Natural killer cell (primary cell): ENCODE results near the gene PICK1. TPM values are rescaled to one million over a fixed set of nuclear protein-coding genes. Genes with fewer than 3 reads are reported as not detected.
A peak's percentile ranks its signal among the peaks of the same experiment; 100 is the strongest.
"Not testable (repeated sequence)": the region's sequence is repeated elsewhere in the genome, so short reads cannot be mapped to it uniquely, and the experiment has no call there.

Experiments used
- ATAC-seq, 3 donors: fragments of 150-1000 bp in 2 of 3; fragments of 200-7000 bp in 1 of 3; cut with Tn5 transposase; 1 replicate in 1 of 3; 2 replicates in 2 of 3; pipeline ENCODE4 v1.10.0; 2021; ENCODE audit warnings: mild to moderate bottlenecking in 2 of 3, moderate library complexity in 2 of 3
- DNase-seq, 2 donors: peaks; one replicate each; pipeline versions ENCODE4 v3.0.0 to v3.0.0-alpha.2; 2013 to 2021; ENCODE audit warnings: mixed read lengths in 1 of 2
- H3K27ac ChIP-seq: one replicate; pipeline ENCODE4 v1.5.1; 2013; ENCODE audit warnings: mild to moderate bottlenecking, low read length
- H3K27me3 ChIP-seq: one replicate; pipeline ENCODE4 v1.6.1; 2013; ENCODE audit warnings: low read length; ENCODE audit not compliant: control insufficient read depth, insufficient read depth
- H3K36me3 ChIP-seq: one replicate; pipeline ENCODE4 v1.6.1; 2013; ENCODE audit warnings: low read length; ENCODE audit not compliant: control insufficient read depth, insufficient read depth
- H3K4me1 ChIP-seq: one replicate; pipeline ENCODE4 v1.6.1; 2013; ENCODE audit warnings: low read length; ENCODE audit not compliant: control insufficient read depth, insufficient read depth
- H3K4me3 ChIP-seq: one replicate; pipeline ENCODE4 v1.5.1; 2013; ENCODE audit warnings: low read length
- H3K9me3 ChIP-seq: one replicate; pipeline ENCODE4 v1.6.1; 2013; ENCODE audit warnings: low read length; ENCODE audit not compliant: control insufficient read depth, insufficient read depth
- H3K27ac Mint-ChIP-seq, 2 donors: one replicate each; pipeline ENCODE4 v1.8.0; 2022; ENCODE audit warnings: mild to moderate bottlenecking in 2 of 2, mixed read lengths in 2 of 2, moderate library complexity in 1 of 2
- H3K27me3 Mint-ChIP-seq, 2 donors: one replicate each; pipeline ENCODE4 v1.8.0; 2022; ENCODE audit warnings: low read depth in 2 of 2, mixed read lengths in 2 of 2
- H3K36me3 Mint-ChIP-seq: one replicate; pipeline ENCODE4 v1.8.0; 2022; ENCODE audit warnings: mixed read lengths
- H3K4me1 Mint-ChIP-seq, 2 donors: one replicate each; pipeline ENCODE4 v1.8.0; 2022; ENCODE audit warnings: mixed read lengths in 2 of 2
- H3K4me3 Mint-ChIP-seq: one replicate; pipeline ENCODE4 v1.8.0; 2022; ENCODE audit warnings: mild to moderate bottlenecking, moderate library complexity, mixed read lengths
- H3K9me3 Mint-ChIP-seq, 2 donors: one replicate each; pipeline ENCODE4 v1.8.0; 2022; ENCODE audit warnings: mixed read lengths in 2 of 2
- CTCF ChIP-seq: fragments of 200-600 bp; IDR thresholded peaks from one replicate; pipeline ENCODE4 v1.8.0; 2022; ENCODE audit warnings: antibody characterized with exemption
- WGBS: methylation state at CpG from one replicate; pipeline ENCODE4 v1.1.7; 2013; ENCODE audit warnings: missing lambda C conversion rate; ENCODE audit not compliant: insufficient coverage; 5-methylcytosine and 5-hydroxymethylcytosine counted together
- intact Hi-C: fragments of 100-400 bp; cut with micrococcal nuclease; formaldehyde crosslinking; loops from one replicate; pipeline ENCODE4 v1.14.2; 2022
- total RNA-seq, 4 donors: library from RNA; stranded (reverse); fragments of 120-200 nt in 1 of 4; gene quantifications; one replicate each; pipeline versions ENCODE4 v1.2.3 to v1.2.4, GENCODE V29; 2013 to 2022

PICK1 gene
- total RNA-seq, 3 donors from 2014 or later (not counting 1 experiment from before 2014, with no cell fraction given) = 28.4 to 30.9 (median 29.9) TPM

GRCh38 chr22:38114484-38115398, 57.5 kb downstream of the PICK1 start:
- Mint-ChIP-seq H3K27ac (peak overlapping the region; percentile 47 to 65), H3K36me3 (no peaks in the 10 kb centered on the region), H3K27me3 (no peaks in the 10 kb centered on the region), H3K9me3 (peaks cover 0 to 2% of the 10 kb centered on the region in 2 donors), H3K4me1 (peaks cover 8 to 18% of the 10 kb centered on the region in 2 donors), H3K4me3 (peak overlapping the region; percentile 50)
- no peaks in the 10 kb centered on the region for H3K27me3 ChIP-seq
- H3K9me3 ChIP-seq = peaks cover 5% of the 10 kb centered on the region
- peak; percentile 88 to 96 (median 95) for ATAC-seq
- no peak overlapping the region for H3K4me3 ChIP-seq
- no peak overlapping the region for H3K27ac ChIP-seq
- peaks cover 11% of the 10 kb centered on the region for H3K4me1 ChIP-seq
- peak; percentile 86 for TF ChIP-seq CTCF
- DNase-seq = peak; percentile 82 to 83
- 63% methylated on average over 32 of the region's 32 CpGs for WGBS
- H3K36me3 ChIP-seq = peaks cover 32% of the 10 kb centered on the region
- intact Hi-C loops = loop anchor here (1.0 kb wide), 1 partner anchor 116 kb away; no protein-coding TSS in a partner anchor

GRCh38 chr22:38115423-38116205, 58.4 kb downstream of the PICK1 start:
- TF ChIP-seq CTCF = no peak
- H3K27me3 Mint-ChIP-seq = no peaks in the 10 kb centered on the region
- no peak overlapping the region for H3K4me3 Mint-ChIP-seq
- H3K36me3 ChIP-seq = peaks cover 32% of the 10 kb centered on the region
- H3K4me3 ChIP-seq = no peak overlapping the region
- intact Hi-C loops = no loop called here
- no peak overlapping the region for H3K27ac ChIP-seq
- ATAC-seq (no peak), DNase-seq (no peak)
- H3K36me3 Mint-ChIP-seq = no peaks in the 10 kb centered on the region
- H3K9me3 Mint-ChIP-seq = no peaks in the 10 kb centered on the region
- 97% methylated on average over 31 of the region's 31 CpGs for WGBS
- H3K4me1 Mint-ChIP-seq = peaks cover 5 to 15% of the 10 kb centered on the region in 2 donors
- H3K27me3 ChIP-seq = no peaks in the 10 kb centered on the region
- H3K4me1 ChIP-seq = peaks cover 11% of the 10 kb centered on the region
- no peak overlapping the region for H3K27ac Mint-ChIP-seq
- H3K9me3 ChIP-seq = no peaks in the 10 kb centered on the region

GRCh38 chr22:38117556-38117955, 60.4 kb downstream of the PICK1 start:
- H3K4me3 ChIP-seq, H3K4me3 Mint-ChIP-seq, H3K9me3 Mint-ChIP-seq, DNase-seq, intact Hi-C loops, ATAC-seq, H3K27me3 Mint-ChIP-seq, H3K27ac ChIP-seq, H3K27me3 ChIP-seq, H3K27ac Mint-ChIP-seq, H3K9me3 ChIP-seq, H3K36me3 Mint-ChIP-seq: not testable (repeated sequence)
- peaks cover 5 to 10% of the 10 kb centered on the region in 2 donors for H3K4me1 Mint-ChIP-seq
- Histone ChIP-seq H3K36me3 (peaks cover 24% of the 10 kb centered on the region), H3K4me1 (peaks cover 11% of the 10 kb centered on the region)
- WGBS = 98% methylated on average over 10 of the region's 10 CpGs

GRCh38 chr22:38118182-38118581, 61.0 kb downstream of the PICK1 start:
- Histone ChIP-seq H3K9me3 (no peaks in the 10 kb centered on the region), H3K4me1 (peaks cover 11% of the 10 kb centered on the region), H3K36me3 (peaks cover 22% of the 10 kb centered on the region), H3K27ac (no peak overlapping the region), H3K27me3 (no peaks in the 10 kb centered on the region), H3K4me3 (no peak overlapping the region)
- Mint-ChIP-seq H3K9me3 (no peaks in the 10 kb centered on the region), H3K4me1 (peaks cover 5 to 10% of the 10 kb centered on the region in 2 donors), H3K36me3 (no peaks in the 10 kb centered on the region), H3K4me3 (no peak overlapping the region), H3K27ac (no peak overlapping the region), H3K27me3 (no peaks in the 10 kb centered on the region)
- 74% methylated on average over 2 of the region's 3 CpGs for WGBS
- intact Hi-C loops = no loop called here
- no peak for TF ChIP-seq CTCF
- ATAC-seq (no peak), DNase-seq (no peak)

GRCh38 chr22:38118747-38119146, 61.5 kb downstream of the PICK1 start:
- H3K9me3 Mint-ChIP-seq, H3K4me3 ChIP-seq, H3K27me3 ChIP-seq, H3K4me3 Mint-ChIP-seq, intact Hi-C loops, H3K27ac ChIP-seq, H3K9me3 ChIP-seq, H3K36me3 Mint-ChIP-seq, H3K27me3 Mint-ChIP-seq, ATAC-seq, DNase-seq: not testable (repeated sequence)
- peak overlapping the region in 1 of 2 donors; percentile 38 for H3K27ac Mint-ChIP-seq
- H3K4me1 Mint-ChIP-seq = peaks cover 5 to 10% of the 10 kb centered on the region in 2 donors
- Histone ChIP-seq H3K36me3 (peaks cover 18% of the 10 kb centered on the region), H3K4me1 (peaks cover 11% of the 10 kb centered on the region)
- WGBS = 88% methylated on average over 2 of the region's 2 CpGs
